IMR-90 (cell line): ENCODE data around the gene IGFBP1. TPM values are rescaled to one million over a fixed set of nuclear protein-coding genes. Genes with fewer than 3 reads are reported as not detected.

Experiments
- ATAC-seq: fragments of 200-7000 bp; cut with Tn5 transposase; 2 replicates; pipeline ENCODE4 v1.9.1; 2020; ENCODE audit warnings: low read depth, mild to moderate bottlenecking, moderate library complexity
- BruUV-seq: library from RNA; stranded (reverse); fragments of 400-500 nt; replicated peaks from 2 replicates; lab custom pipeline; 2021; lab: Mats Ljungman, UMichigan
- CTCF ChIA-PET: fragments of 300-600 bp; formaldehyde crosslinking; extraction: SDS; loops from one replicate; lab custom pipeline; 2021; ENCODE audit warnings: antibody characterized with exemption; lab: Yijun Ruan, JAX
- POLR2A ChIA-PET: fragments of 300-600 bp; sonication (Branson Sonifier 250); formaldehyde crosslinking; loops from one replicate; lab custom pipeline; 2022; ENCODE audit warnings: antibody characterized with exemption; ENCODE audit not compliant: unreplicated experiment; lab: Charles Lee
- DNase-seq: peaks from one replicate; pipeline ENCODE4 v3.0.0; 2013
- H2AFZ ChIP-seq: replicated peaks from 2 replicates; pipeline ENCODE3; 2013; ENCODE audit warnings: low read length, mild to moderate bottlenecking; ENCODE audit not compliant: poor library complexity
- H2AK5ac ChIP-seq: 2 replicates; pipeline ENCODE4 v1.6.1; 2013; ENCODE audit warnings: low read depth, low read length, inconsistent platforms
- H2AK9ac ChIP-seq: replicated peaks from 2 replicates; pipeline ENCODE3; 2013; ENCODE audit warnings: mild to moderate bottlenecking, low read depth, low read length, moderate library complexity; ENCODE audit not compliant: poor library complexity
- H2BK120ac ChIP-seq: 2 replicates; pipeline ENCODE4 v1.6.1; 2013; ENCODE audit warnings: low read depth, low read length, inconsistent platforms
- H2BK15ac ChIP-seq: 3 replicates; pipeline ENCODE4 v1.6.1; 2013; ENCODE audit warnings: low read depth, low read length, inconsistent platforms
- H2BK20ac ChIP-seq: 2 replicates; pipeline ENCODE4 v1.6.1; 2013; ENCODE audit warnings: low read depth, mild to moderate bottlenecking, inconsistent platforms, low read length, moderate library complexity
- H2BK5ac ChIP-seq: 2 replicates; pipeline ENCODE4 v1.6.1; 2013; ENCODE audit warnings: mild to moderate bottlenecking, low read depth, low read length, inconsistent platforms; ENCODE audit not compliant: poor library complexity, severe bottlenecking
- H3K14ac ChIP-seq: replicated peaks from 2 replicates; pipeline ENCODE4 v1.6.1; 2013; ENCODE audit warnings: low read depth, low read length, inconsistent platforms
- H3K18ac ChIP-seq: 2 replicates; pipeline ENCODE4 v1.6.1; 2013; ENCODE audit warnings: low read depth, low read length, control low read depth
- H3K23ac ChIP-seq: 2 replicates; pipeline ENCODE4 v1.6.1; 2013; ENCODE audit warnings: low read depth, low read length, inconsistent platforms
- H3K27ac ChIP-seq: 2 replicates; pipeline ENCODE4 v1.5.1; 2013; ENCODE audit warnings: mild to moderate bottlenecking, control low read depth, low read length; ENCODE audit not compliant: insufficient read depth
- H3K27me3 ChIP-seq: 2 replicates; pipeline ENCODE4 v1.6.1; 2013; ENCODE audit warnings: low read length; ENCODE audit not compliant: control insufficient read depth, insufficient read depth
- H3K36me3 ChIP-seq: 2 replicates; pipeline ENCODE4 v1.6.1; 2013; ENCODE audit warnings: low read length, mixed read lengths; ENCODE audit not compliant: control insufficient read depth, insufficient read depth
- H3K4ac ChIP-seq: 2 replicates; pipeline ENCODE4 v1.6.1; 2013; ENCODE audit warnings: low read depth, low read length, inconsistent platforms
- H3K4me1 ChIP-seq: 2 replicates; pipeline ENCODE4 v1.6.1; 2013; ENCODE audit warnings: low read length, mixed read lengths; ENCODE audit not compliant: control insufficient read depth, insufficient read depth
- H3K4me2 ChIP-seq: 2 replicates; pipeline ENCODE4 v1.6.1; 2013; ENCODE audit warnings: low read depth, mild to moderate bottlenecking, control low read depth, low read length, moderate library complexity
- H3K4me3 ChIP-seq: 2 replicates; pipeline ENCODE4 v1.5.1; 2013; ENCODE audit warnings: low read depth, mild to moderate bottlenecking, control low read depth, low read length, moderate library complexity; ENCODE audit not compliant: insufficient read depth
- H3K56ac ChIP-seq: 2 replicates; pipeline ENCODE4 v1.6.1; 2013; ENCODE audit warnings: low read length, inconsistent platforms; ENCODE audit not compliant: insufficient read depth; ENCODE audit errors: extremely low read depth
- H3K79me1 ChIP-seq, 2 experiments: 2 replicates each; pipeline ENCODE4 v1.6.1; 2013; ENCODE audit warnings: low read length in 2 of 2, inconsistent platforms in 1 of 2, low read depth in 1 of 2
- H3K9ac ChIP-seq: 2 replicates; pipeline ENCODE4 v1.6.1; 2013; ENCODE audit warnings: low read depth, low read length, control low read depth
- H3K9me1 ChIP-seq: 2 replicates; pipeline ENCODE4 v1.6.1; 2013; ENCODE audit warnings: low read length, inconsistent platforms; ENCODE audit not compliant: insufficient read depth
- H3K9me3 ChIP-seq: 2 replicates; pipeline ENCODE4 v1.6.1; 2013; ENCODE audit warnings: low read length; ENCODE audit not compliant: control insufficient read depth, insufficient read depth
- H4K20me1 ChIP-seq: 2 replicates; pipeline ENCODE4 v1.6.1; 2013; ENCODE audit warnings: low read length, inconsistent platforms; ENCODE audit not compliant: insufficient read depth
- H4K5ac ChIP-seq: 2 replicates; pipeline ENCODE4 v1.6.1; 2013; ENCODE audit warnings: mild to moderate bottlenecking, low read depth, low read length, control low read depth
- H4K8ac ChIP-seq, 2 experiments: 2 replicates each; pipeline ENCODE4 v1.6.1; 2013; ENCODE audit warnings: low read depth in 2 of 2, low read length in 2 of 2, control low read depth in 1 of 2, inconsistent platforms in 1 of 2
- H4K91ac ChIP-seq: 2 replicates; pipeline ENCODE4 v1.6.1; 2013; ENCODE audit warnings: low read depth, low read length, inconsistent platforms; ENCODE audit not compliant: insufficient read depth
- CTCF ChIP-seq: conservative IDR thresholded peaks from 2 replicates; pipeline ENCODE4 v1.5.1; 2012; ENCODE audit warnings: mild to moderate bottlenecking, low read depth, low read length, improper control_type of control experiment
- WGBS, 2 experiments: methylation state at CpG; one replicate each; pipeline versions ENCODE4 v1.1.5 to v1.1.7; 2013; ENCODE audit warnings: missing lambda C conversion rate in 2 of 2; ENCODE audit not compliant: insufficient read length in 1 of 2; ENCODE audit errors: extremely low coverage in 2 of 2; 5-methylcytosine and 5-hydroxymethylcytosine counted together
- dilution Hi-C: fragments of 300-500 bp; cut with HindIII; formaldehyde crosslinking; loops from one replicate; pipeline ENCODE4 v1.14.3; 2018; ENCODE audit warnings: low sequenced_read_pairs; ENCODE audit not compliant: unreplicated experiment
- in situ Hi-C: fragments of 300-500 bp; cut with MboI; formaldehyde crosslinking; loops from 3 replicates; pipeline ENCODE4 v1.14.3; 2019; ENCODE audit warnings: low sequenced_read_pairs, inconsistent platforms, mixed read lengths
- intact Hi-C: fragments of 100-400 bp; cut with micrococcal nuclease; formaldehyde crosslinking; loops from 2 replicates; pipeline ENCODE4 v1.10.0; 2022
- polyA plus RNA-seq, 3 experiments: library from polyadenylated mRNA; depleted of rRNA; stranded (reverse); fragments of >200 nt; gene quantifications; 2 replicates each; pipeline ENCODE4 v1.2.3, GENCODE V29; 2012; ENCODE audit warnings: low replicate concordance in 1 of 3
- total RNA-seq: library from RNA; depleted of rRNA; stranded (reverse); fragments of >200 nt; gene quantifications from 2 replicates; pipeline ENCODE4 v1.2.3, GENCODE V29; 2012

Gene IGFBP1
- total and polyA plus RNA-seq, 2 of the 4 experiments (the other 2 are of a cell fraction): not detected

GRCh38 chr7:45891462-45892402, 3.4 kb downstream of the IGFBP1 start:
- Histone ChIP-seq H2BK120ac (no peak overlapping the region), H3K9me3 (no peaks in the 10 kb centered on the region), H3K27me3 (peaks cover 43% of the 10 kb centered on the region), H4K20me1 (no peaks in the 10 kb centered on the region), H2BK5ac (no peak overlapping the region), H3K56ac (no peak overlapping the region), H2AFZ (no peak overlapping the region), H3K27ac (no peak overlapping the region), H3K9ac (no peak overlapping the region), H3K4me3 (no peak overlapping the region), H3K36me3 (no peaks in the 10 kb centered on the region), H2BK15ac (no peak overlapping the region), H2AK5ac (no peak overlapping the region), H2AK9ac (no peak overlapping the region), H3K14ac (no peak overlapping the region), H4K91ac (no peak overlapping the region), H3K23ac (no peak overlapping the region), H4K8ac (no peak overlapping the region), H2BK20ac (no peak overlapping the region), H3K4ac (no peak overlapping the region), H3K9me1 (no peaks in the 10 kb centered on the region; the same call in 1 of the 2 replicates), H3K18ac (no peak overlapping the region), H4K5ac (no peak overlapping the region), H3K4me1 (no peaks in the 10 kb centered on the region), H3K4me2 (no peak overlapping the region), H3K79me1 (no peaks in the 10 kb centered on the region)
- ChIA-PET CTCF (interaction anchor here (0.7 to 1.0 kb wide), 2 partner anchors 27 to 1290 kb away, joined by 3 to 5 read pairs; no protein-coding TSS in a partner anchor), POLR2A (no interaction called here)
- no CpG with 5 or more reads among the region's 10 CpGs for WGBS, 2 experiments
- no TSS peak for BruUV-seq
- ATAC-seq (no peak), DNase-seq (no peak)
- in situ Hi-C loops: loop anchor here (5.0 kb wide), 1 partner anchor 1291 kb away; no protein-coding TSS in a partner anchor
- dilution Hi-C loops: no loop called here
- intact Hi-C loops: loop anchor here (1.0 kb wide), 2 partner anchors 461 to 1289 kb away; no protein-coding TSS in a partner anchor
- no peak for TF ChIP-seq CTCF
